Liver (tissue), 3 donors: ENCODE data around the gene SLC2A10.

ENCODE experiments used
- ATF3 ChIP-seq: IDR thresholded peaks from 2 replicates; pipeline ENCODE4 v1.6.1; 2016; ENCODE audit warnings: antibody characterized with exemption
- EGR1 ChIP-seq, 2 donors: IDR thresholded peaks; 2 replicates each; pipeline ENCODE4 v1.6.1; 2016 to 2018; ENCODE audit warnings: antibody characterized with exemption in 2 of 2, low read depth in 2 of 2
- GABPA ChIP-seq, 2 donors: IDR thresholded peaks in 1 of 2; conservative IDR thresholded peaks in 1 of 2; 2 replicates each; pipeline ENCODE4 v1.6.1; 2016; ENCODE audit warnings: antibody characterized with exemption in 2 of 2, mild to moderate bottlenecking in 1 of 2, moderate library complexity in 1 of 2
- JUND ChIP-seq, 2 donors: IDR thresholded peaks; 2 replicates each; pipeline ENCODE4 v1.6.1; 2016; ENCODE audit warnings: antibody characterized with exemption in 2 of 2
- MAX ChIP-seq: IDR thresholded peaks from 2 replicates; pipeline ENCODE4 v1.6.1; 2016; ENCODE audit warnings: antibody characterized with exemption
- RAD21 ChIP-seq, 2 donors: IDR thresholded peaks; 2 replicates each; pipeline ENCODE4 v1.6.1; 2016; ENCODE audit warnings: antibody characterized with exemption in 2 of 2, mild to moderate bottlenecking in 2 of 2
- REST ChIP-seq: IDR thresholded peaks from 2 replicates; pipeline ENCODE4 v1.6.1; 2016; ENCODE audit warnings: antibody characterized with exemption, mild to moderate bottlenecking
- TAF1 ChIP-seq: conservative IDR thresholded peaks from 2 replicates; pipeline ENCODE4 v1.6.1; 2016; ENCODE audit warnings: antibody characterized with exemption, mild to moderate bottlenecking
- YY1 ChIP-seq: IDR thresholded peaks from 2 replicates; pipeline ENCODE4 v1.6.1; 2016; ENCODE audit warnings: antibody characterized with exemption, mild to moderate bottlenecking
- ZBTB33 ChIP-seq: IDR thresholded peaks from 2 replicates; pipeline ENCODE4 v1.6.1; 2016; ENCODE audit warnings: antibody characterized with exemption
- TF ChIP-seq, protein P1 (sequence below): fragments of 150-350 bp; IDR thresholded peaks from 2 replicates; pipeline ENCODE4 v1.5.1; 2017; ENCODE audit warnings: improper control_type of control experiment, low read depth, low read length; ENCODE audit not compliant: missing input control
- donor health status: healthy.
- donor health status: healthy.

GRCh38 chr20:46670228-46670584 lies 39.2 kb upstream of the SLC2A10 start:
- TF ChIP-seq, protein P1, sequence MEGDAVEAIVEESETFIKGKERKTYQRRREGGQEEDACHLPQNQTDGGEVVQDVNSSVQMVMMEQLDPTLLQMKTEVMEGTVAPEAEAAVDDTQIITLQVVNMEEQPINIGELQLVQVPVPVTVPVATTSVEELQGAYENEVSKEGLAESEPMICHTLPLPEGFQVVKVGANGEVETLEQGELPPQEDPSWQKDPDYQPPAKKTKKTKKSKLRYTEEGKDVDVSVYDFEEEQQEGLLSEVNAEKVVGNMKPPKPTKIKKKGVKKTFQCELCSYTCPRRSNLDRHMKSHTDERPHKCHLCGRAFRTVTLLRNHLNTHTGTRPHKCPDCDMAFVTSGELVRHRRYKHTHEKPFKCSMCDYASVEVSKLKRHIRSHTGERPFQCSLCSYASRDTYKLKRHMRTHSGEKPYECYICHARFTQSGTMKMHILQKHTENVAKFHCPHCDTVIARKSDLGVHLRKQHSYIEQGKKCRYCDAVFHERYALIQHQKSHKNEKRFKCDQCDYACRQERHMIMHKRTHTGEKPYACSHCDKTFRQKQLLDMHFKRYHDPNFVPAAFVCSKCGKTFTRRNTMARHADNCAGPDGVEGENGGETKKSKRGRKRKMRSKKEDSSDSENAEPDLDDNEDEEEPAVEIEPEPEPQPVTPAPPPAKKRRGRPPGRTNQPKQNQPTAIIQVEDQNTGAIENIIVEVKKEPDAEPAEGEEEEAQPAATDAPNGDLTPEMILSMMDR: no peak
- TF ChIP-seq ATF3 (no peak), GABPA (IDR thresholded peaks at IDR 0.05 in 1 of 2, conservative IDR thresholded peaks at IDR 0.05 in 1 of 2) (no peak), MAX (no peak), ZBTB33 (no peak), REST (no peak), TAF1 (no peak), YY1 (no peak), JUND (IDR thresholded peaks at IDR 0.05) (no peak), EGR1 (IDR thresholded peaks at IDR 0.05; ENCODE audit: low read depth in 2 of 2) (no peak), RAD21 (IDR thresholded peaks at IDR 0.05) (no peak)
